Measurements from ENCODE around the gene MLPH.

GRCh38 chr2:237505188-237505939, 18.3 kb downstream of the MLPH start:
- TF ChIP-seq CTCF (IDR thresholded peaks at IDR 0.05; ENCODE audit: insufficient read depth, low read length) (no peak), POLR2AphosphoS5 (IDR thresholded peaks at IDR 0.05; ENCODE audit: low read depth) (no peak), GABPA (IDR thresholded peaks at IDR 0.05; ENCODE audit: low read depth) (no peak)

Data from HL-60 (cell line).